IPS-20b (cell line): ENCODE results near the gene GJA8.
A peak's percentile ranks its signal among the peaks of the same experiment; 100 is the strongest.
"Not testable (repeated sequence)": the region's sequence is repeated elsewhere in the genome, so short reads cannot be mapped to it uniquely, and the experiment has no call there.

Experiments used
- H3K27ac ChIP-seq: one replicate; pipeline ENCODE4 v1.5.1; 2013; ENCODE audit warnings: low read length
- H3K27me3 ChIP-seq: 2 replicates; pipeline ENCODE4 v1.6.1; 2013; ENCODE audit warnings: mild to moderate bottlenecking, low read length, inconsistent platforms; ENCODE audit not compliant: insufficient read depth
- H3K36me3 ChIP-seq: 2 replicates; pipeline ENCODE4 v1.6.1; 2013; ENCODE audit warnings: low read depth, mild to moderate bottlenecking, inconsistent platforms, low read length, moderate library complexity; ENCODE audit not compliant: insufficient read depth
- H3K4me1 ChIP-seq: 2 replicates; pipeline ENCODE4 v1.6.1; 2013; ENCODE audit warnings: mild to moderate bottlenecking, control low read depth, inconsistent platforms, low read length, moderate library complexity; ENCODE audit not compliant: insufficient read depth
- H3K4me3 ChIP-seq: 2 replicates; pipeline ENCODE4 v1.5.1; 2013; ENCODE audit warnings: mild to moderate bottlenecking, low read length, inconsistent platforms
- H3K9ac ChIP-seq: 2 replicates; pipeline ENCODE4 v1.6.1; 2013; ENCODE audit warnings: low read depth, mild to moderate bottlenecking, inconsistent platforms, low read length, moderate library complexity
- H3K9me3 ChIP-seq: 2 replicates; pipeline ENCODE4 v1.6.1; 2013; ENCODE audit warnings: mild to moderate bottlenecking, low read depth, low read length, inconsistent platforms; ENCODE audit not compliant: insufficient read depth

GJA8 gene

DNA sequence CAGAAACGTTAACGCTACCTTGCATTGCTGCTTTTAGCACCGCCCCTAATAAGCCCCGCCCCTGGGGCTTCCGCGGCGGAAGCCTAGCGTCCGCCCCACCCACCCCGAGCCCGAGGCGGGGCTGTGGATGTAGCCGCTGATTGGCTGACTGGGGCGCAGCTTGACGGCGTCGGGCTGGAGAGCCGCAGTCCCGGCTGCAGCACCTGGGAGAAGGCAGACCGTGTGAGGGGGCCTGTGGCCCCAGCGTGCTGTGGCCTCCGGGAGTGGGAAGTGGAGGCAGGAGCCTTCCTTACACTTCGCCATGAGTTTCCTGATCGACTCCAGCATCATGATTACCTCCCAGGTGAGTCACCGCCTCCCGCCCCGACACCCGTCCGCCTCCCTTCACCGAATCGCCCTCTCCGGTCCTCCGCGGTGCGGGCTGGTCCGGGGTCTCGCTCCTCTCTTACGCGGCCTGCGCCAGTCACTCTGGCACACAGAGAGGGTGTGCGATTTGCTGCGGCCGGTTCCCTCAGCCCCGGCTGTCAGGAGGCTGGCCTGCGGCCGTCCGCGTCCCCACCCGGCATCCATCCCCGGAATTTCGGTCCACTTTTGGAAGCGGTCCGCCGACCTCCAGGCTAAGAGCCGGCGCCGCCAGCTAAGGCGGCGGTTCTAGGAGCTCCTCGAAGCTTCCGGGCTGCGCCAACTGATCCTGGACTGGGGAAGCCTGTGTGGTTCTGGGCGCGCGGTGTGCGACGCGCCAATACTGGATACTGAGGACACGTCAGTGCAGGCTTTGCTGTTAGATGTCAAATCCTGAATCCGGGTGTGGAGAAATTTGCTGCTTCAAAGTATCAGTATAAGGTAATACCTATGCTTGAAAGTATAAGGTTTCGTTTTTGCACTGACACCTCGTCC, 25.9 kb downstream of the GJA8 start, which contains the start of gene GPR89B:
Gene GPR89B, plus strand, starts transcription at position 185 of the 897 bp plus-strand sequence. Its CDS starts 117 bp downstream, at position 302.
- not testable (repeated sequence) for H3K27me3 ChIP-seq, H3K4me1 ChIP-seq, H3K9me3 ChIP-seq, H3K36me3 ChIP-seq, H3K27ac ChIP-seq
- H3K9ac ChIP-seq = peak within 1 kb of the TSS; percentile 80; the same call in 1 of the 2 replicates
- H3K4me3 ChIP-seq = peak within 1 kb of the TSS; percentile 79

DNA sequence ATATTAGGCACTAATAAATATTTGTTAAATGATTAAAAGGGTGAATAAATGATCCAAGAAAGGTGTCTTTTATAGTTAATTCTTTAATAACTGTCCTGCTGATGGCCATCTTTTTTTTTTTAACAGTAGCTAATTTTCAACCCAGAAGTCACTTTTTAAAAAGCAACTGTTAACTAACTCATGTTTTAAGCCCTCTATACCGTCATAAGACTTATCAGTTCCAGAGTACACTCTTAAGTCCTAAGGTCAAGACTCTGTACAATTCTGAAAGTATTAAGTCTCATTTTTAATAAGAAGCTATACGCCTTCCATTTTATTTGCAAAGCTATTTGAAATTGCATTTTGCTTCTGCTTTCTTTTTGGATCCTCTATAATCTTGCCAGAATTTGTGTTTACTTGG, 28.5 kb downstream of the GJA8 start:
- not testable (repeated sequence) for H3K9me3 ChIP-seq, H3K4me1 ChIP-seq, H3K9ac ChIP-seq, H3K27me3 ChIP-seq, H3K4me3 ChIP-seq, H3K27ac ChIP-seq, H3K36me3 ChIP-seq

DNA sequence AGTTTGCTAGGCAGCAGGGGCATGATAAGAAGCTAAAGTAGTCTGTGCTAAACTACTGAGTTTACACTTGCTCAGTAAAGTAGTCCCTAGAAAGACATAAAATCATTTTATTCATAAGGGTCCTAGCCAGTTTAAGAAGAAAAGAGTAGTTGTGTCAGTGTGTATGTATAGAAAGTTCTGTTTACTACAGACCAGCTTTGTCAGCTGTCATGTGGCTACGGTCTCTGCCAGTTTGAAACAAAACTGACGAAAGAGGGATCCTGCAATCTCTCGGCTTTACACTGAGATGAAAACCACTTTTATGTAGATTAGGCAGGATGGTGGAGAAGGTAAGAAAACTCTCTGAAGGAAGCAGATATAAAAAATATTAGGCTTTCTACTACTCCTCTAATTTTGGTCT, 32.7 kb downstream of the GJA8 start:
- H3K4me3 ChIP-seq, H3K9me3 ChIP-seq, H3K4me1 ChIP-seq, H3K27me3 ChIP-seq, H3K9ac ChIP-seq, H3K36me3 ChIP-seq, H3K27ac ChIP-seq: not testable (repeated sequence)

DNA sequence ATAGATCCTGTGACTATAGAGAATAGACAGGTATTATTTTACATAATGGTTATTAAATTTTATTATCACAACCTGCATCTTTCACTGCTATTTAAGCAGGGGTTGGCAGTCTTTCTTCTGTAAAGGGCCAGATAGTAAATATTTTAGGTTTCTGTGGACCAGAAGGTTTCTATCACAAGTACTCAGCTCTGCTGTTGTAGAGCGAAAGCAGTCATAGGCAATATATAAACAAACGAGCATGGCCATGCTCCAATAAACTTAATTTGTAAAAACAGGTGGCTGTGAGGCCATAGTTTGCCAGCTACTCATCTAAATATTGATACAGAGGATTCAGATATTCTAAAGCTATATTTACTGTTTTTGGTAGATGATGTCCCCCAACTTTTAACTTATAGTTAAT, 37.9 kb downstream of the GJA8 start:
- not testable (repeated sequence) for H3K9me3 ChIP-seq, H3K36me3 ChIP-seq, H3K9ac ChIP-seq, H3K27ac ChIP-seq, H3K4me3 ChIP-seq, H3K27me3 ChIP-seq, H3K4me1 ChIP-seq

DNA sequence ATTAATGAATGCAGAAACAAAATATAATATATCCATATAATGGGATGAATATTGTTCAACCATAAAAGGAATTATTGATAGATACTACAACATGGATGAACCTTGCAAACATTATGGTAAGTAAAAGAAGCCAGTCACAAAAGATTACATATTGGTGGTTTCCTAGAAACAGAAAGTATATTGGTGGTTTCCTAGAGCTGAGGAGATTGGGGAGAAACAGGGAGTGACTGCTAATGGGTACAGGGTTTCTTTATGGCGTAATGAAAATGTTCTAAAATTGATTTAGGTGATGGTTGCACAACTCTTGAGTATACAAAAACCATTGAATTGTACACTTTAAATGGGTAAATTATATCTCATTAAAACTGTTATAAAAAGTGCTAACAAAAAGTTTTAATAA, 40.0 kb downstream of the GJA8 start:
- not testable (repeated sequence) for H3K9ac ChIP-seq, H3K27ac ChIP-seq, H3K4me1 ChIP-seq, H3K4me3 ChIP-seq, H3K9me3 ChIP-seq, H3K27me3 ChIP-seq, H3K36me3 ChIP-seq

DNA sequence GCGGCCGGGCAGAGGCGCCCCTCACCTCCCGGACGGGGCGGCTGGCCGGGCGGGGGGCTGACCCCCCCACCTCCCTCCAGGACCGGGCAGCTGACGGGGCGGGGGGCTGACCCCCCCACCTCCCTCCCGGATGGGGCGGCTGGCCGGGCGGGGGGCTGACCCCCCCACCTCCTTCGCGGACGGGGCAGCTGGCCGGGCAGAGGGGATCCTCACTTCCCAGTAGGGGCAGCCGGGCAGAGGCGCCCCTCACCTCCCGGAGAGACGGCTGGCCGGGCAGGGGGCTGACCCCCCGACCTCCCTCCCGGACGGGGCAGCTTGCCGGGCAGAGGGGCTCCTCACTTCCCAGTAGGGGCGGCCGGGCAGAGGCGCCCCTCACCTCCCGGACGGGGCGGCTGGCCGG, 46.9 kb downstream of the GJA8 start:
- H3K27me3 ChIP-seq, H3K9me3 ChIP-seq, H3K36me3 ChIP-seq, H3K4me3 ChIP-seq, H3K4me1 ChIP-seq, H3K9ac ChIP-seq, H3K27ac ChIP-seq: not testable (repeated sequence)
